HG03135 (cell line): ENCODE results near the gene MAST3.

Source experiments
- ATAC-seq: cut with Tn5 transposase; IDR thresholded peaks from one replicate; pipeline ENCODE4 v1.9.1; 2021; ENCODE audit warnings: mild to moderate bottlenecking, moderate library complexity; ENCODE audit not compliant: unreplicated experiment

MAST3 gene

GRCh38 chr19:18174983-18175382 lies 77.4 kb downstream of the MAST3 start:
- no peak for ATAC-seq

GRCh38 chr19:18176367-18177310 lies 79.1 kb downstream of the MAST3 start:
- no peak for ATAC-seq

- ATAC-seq = no peak
These were observed 82.4 kb downstream of the MAST3 start for GRCh38 chr19:18179957-18180356.

GRCh38 chr19:18183529-18183928 lies 86.0 kb downstream of the MAST3 start:
- ATAC-seq = no peak

- no peak for ATAC-seq
These were observed 88.0 kb downstream of the MAST3 start for GRCh38 chr19:18185538-18185937.

- ATAC-seq = no peak
These were observed 92.7 kb downstream of the MAST3 start for GRCh38 chr19:18190278-18190677.

GRCh38 chr19:18191640-18192062 lies 94.1 kb downstream of the MAST3 start:
- no peak for ATAC-seq

- ATAC-seq = peak; percentile 84
These were observed 95.3 kb downstream of the MAST3 start, which contains the start of gene MPV17L2 for GRCh38 chr19:18192673-18193387. Gene MPV17L2, plus strand, starts transcription at chr19:18193218. Its CDS starts 64 bp downstream, at chr19:18193282.

- no peak for ATAC-seq
These were observed 96.0 kb downstream of the MAST3 start for GRCh38 chr19:18193388-18194180.

GRCh38 chr19:18194181-18194530 lies 96.6 kb downstream of the MAST3 start:
- no peak for ATAC-seq

GRCh38 chr19:18194554-18195238 lies 97.1 kb downstream of the MAST3 start:
- ATAC-seq = no peak

GRCh38 chr19:18196511-18196845 lies 98.9 kb downstream of the MAST3 start:
- ATAC-seq = no peak

GRCh38 chr19:18197306-18197705 lies 99.7 kb downstream of the MAST3 start:
- no peak for ATAC-seq

- ATAC-seq = no peak
These were observed 100.4 kb downstream of the MAST3 start for GRCh38 chr19:18197941-18198340.

GRCh38 chr19:18198374-18198773 lies 100.8 kb downstream of the MAST3 start:
- no peak for ATAC-seq
